ENCODE data around the gene HSDL2.

- TF ChIP-seq CTCF (conservative IDR thresholded peaks at IDR 0.05 in 1 of 2, IDR thresholded peaks at IDR 0.05 in 1 of 2; ENCODE audit: extremely low read depth in 1 of 2, insufficient read depth in 1 of 2, low read depth in 1 of 2, low read length in 2 of 2) = peak; percentile 24 to 31
- no peak for TF ChIP-seq EZH2 (IDR thresholded peaks at IDR 0.05; ENCODE audit: borderline replicate concordance, low read length)
Observed at GRCh38 chr9:112361601-112362000, 18.3 kb upstream of the HSDL2 start.

Data from mammary epithelial cell (primary cell).